Stimulated activated CD8-positive, alpha-beta memory T cell treated with anti-CD3 and anti-CD28 coated beads, Interleukin-12 subunit alpha, Interleukin-12 subunit beta, amount 100 ng/mL, for 1 hour (primary cell): ENCODE data around the gene REG3G.
"Not testable (repeated sequence)": the region's sequence is repeated elsewhere in the genome, so short reads cannot be mapped to it uniquely, and the experiment has no call there.

Experiments
- DNase-seq: peaks from one replicate; pipeline ENCODE4 v3.0.0-alpha.2; 2020; ENCODE audit warnings: low read depth

Gene REG3G

DNA sequence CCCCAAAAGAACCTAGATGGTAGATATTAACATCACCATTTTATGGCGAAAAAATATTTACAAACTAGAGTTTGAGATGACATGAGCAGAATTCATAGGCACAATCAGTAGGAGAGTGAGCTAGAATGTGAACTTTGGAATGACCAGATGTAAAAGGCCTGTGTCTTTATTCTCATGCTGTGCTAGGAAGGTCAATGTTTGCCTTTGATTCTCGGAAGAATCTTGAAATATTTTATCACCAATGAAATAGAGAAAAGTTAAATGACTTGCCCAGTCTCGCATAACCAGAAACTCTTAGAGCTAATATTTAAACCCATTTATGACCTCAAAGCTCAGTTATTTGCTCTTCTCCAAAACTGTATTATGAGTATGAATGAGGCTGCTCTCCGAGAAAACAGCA lies 9.2 kb upstream of the REG3G start:
- no peak for DNase-seq

- DNase-seq, result no peak
Observed at GRCh38 chr2:79026061-79026460, 559 bp downstream of the REG3G start.

GRCh38 chr2:79039944-79040343 lies 14.4 kb downstream of the REG3G start:
- DNase-seq, result no peak

DNA sequence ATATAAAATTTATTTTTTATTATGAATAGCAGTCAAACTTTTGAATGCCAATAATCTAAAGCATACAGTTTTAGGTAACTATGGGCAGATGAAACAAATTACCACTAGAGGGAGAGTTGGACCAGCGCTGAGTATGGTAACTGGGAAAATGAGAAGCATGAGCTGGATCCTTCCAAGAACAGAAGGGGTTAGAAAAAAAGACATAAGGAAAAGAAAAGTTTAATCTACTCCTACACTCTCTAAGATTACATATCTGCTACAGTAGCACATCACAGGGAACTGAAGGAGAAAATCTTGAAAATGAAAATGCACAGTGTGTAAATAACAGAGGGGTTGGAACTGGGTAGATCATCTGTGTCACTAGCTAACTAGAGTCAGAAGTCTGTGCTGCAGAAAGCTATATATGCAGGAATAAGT lies 15.5 kb downstream of the REG3G start:
- no peak for DNase-seq

DNA sequence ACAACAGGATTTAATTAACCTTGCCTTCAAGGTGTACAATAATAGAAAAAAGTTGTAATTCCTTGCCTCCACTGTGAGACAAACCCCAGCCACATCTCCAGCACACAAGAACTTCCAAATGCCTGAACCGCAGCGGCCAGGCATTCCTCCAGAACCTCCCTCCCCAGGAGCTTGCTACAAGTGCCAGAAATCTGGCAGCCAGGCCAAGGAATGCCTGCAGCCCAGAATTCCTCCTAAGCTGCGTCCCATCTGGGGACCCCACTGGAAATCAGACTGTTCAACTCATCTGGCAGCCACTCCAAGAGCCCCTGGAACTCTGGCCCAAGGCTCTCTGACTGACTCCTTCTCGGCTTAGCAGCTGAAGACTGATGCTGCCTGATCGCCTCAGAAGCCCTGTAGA lies 28.0 kb downstream of the REG3G start:
- not testable (repeated sequence) for DNase-seq

- DNase-seq, result not testable (repeated sequence)
Observed at GRCh38 chr2:79054769-79055168, 29.3 kb downstream of the REG3G start.

GRCh38 chr2:79065201-79065600 lies 39.7 kb downstream of the REG3G start:
- no peak for DNase-seq

DNA sequence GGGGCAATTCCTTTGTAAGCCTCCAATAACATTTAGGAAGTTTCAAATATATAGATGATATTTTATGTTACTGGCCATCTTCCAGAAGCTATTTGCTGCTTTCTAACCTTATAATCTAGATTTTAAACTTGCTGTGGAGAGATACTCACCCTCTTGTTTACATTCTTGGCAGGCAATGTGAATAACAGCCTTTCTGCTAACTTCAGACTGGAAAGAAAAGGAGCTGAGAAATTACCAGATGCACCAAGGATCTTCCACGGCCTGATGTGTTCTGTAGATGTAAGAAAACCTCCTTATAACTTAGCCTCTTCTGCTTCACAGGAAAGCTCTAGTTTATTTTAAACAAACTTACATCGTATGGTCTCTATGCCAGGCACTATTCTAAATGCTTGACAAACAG lies 45.6 kb downstream of the REG3G start:
- no peak for DNase-seq
